ENCODE data around the gene BAIAP2L1. TPM values are rescaled to one million over a fixed set of nuclear protein-coding genes. Genes with fewer than 3 reads are reported as not detected.

BAIAP2L1 gene
- total and polyA plus RNA-seq, 2 of the 8 experiments (the other 6 are each of a cell fraction or from before 2014, with no cell fraction given), result 19.2 to 42.9 TPM

DNA sequence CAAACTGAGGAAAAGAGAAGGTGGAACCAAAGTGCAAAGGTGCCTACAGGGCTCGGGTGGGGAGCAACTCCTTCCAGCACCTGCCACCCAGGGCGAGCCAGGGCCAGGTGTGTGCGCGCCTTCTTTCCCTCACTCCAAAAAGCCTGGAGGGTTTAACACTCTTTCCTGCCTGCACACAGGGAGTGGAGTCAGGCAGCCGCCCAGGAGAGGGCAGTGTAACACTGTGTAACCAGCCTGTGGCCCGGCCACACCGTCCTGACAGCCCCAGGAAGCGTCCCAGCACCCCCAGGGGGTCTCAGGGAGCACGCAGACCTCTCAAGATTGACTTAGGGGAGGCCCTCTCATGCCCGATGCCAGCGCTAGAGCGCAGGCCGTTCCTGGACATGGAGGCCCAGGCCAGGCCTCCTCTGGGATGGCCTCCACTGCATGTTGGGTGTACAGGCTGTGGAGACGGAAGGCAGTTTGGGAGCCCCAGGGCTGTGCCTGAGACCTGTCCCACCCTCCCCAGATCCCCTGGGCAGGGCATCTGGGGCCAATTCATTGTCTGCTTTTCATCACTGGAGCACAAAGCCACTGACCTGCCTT lies 106.0 kb downstream of the BAIAP2L1 start (continued):
- no peak for TF ChIP-seq BRCA1 (IDR thresholded peaks at IDR 0.05; ENCODE audit: low read depth, low read length)
- TF ChIP-seq, protein P1, sequence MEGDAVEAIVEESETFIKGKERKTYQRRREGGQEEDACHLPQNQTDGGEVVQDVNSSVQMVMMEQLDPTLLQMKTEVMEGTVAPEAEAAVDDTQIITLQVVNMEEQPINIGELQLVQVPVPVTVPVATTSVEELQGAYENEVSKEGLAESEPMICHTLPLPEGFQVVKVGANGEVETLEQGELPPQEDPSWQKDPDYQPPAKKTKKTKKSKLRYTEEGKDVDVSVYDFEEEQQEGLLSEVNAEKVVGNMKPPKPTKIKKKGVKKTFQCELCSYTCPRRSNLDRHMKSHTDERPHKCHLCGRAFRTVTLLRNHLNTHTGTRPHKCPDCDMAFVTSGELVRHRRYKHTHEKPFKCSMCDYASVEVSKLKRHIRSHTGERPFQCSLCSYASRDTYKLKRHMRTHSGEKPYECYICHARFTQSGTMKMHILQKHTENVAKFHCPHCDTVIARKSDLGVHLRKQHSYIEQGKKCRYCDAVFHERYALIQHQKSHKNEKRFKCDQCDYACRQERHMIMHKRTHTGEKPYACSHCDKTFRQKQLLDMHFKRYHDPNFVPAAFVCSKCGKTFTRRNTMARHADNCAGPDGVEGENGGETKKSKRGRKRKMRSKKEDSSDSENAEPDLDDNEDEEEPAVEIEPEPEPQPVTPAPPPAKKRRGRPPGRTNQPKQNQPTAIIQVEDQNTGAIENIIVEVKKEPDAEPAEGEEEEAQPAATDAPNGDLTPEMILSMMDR (IDR thresholded peaks at IDR 0.05; ENCODE audit: control extremely low read depth in 1 of 3, insufficient read depth in 1 of 3, low read depth in 1 of 3, low read length in 3 of 3), result peak; percentile 85 to 91 (median 91)
- no peak for TF ChIP-seq CTBP2 (IDR thresholded peaks at IDR 0.05; ENCODE audit: borderline replicate concordance, insufficient read depth, insufficient read length, low read length)
- TF ChIP-seq, protein P2, sequence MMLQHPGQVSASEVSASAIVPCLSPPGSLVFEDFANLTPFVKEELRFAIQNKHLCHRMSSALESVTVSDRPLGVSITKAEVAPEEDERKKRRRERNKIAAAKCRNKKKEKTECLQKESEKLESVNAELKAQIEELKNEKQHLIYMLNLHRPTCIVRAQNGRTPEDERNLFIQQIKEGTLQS (IDR thresholded peaks at IDR 0.05; ENCODE audit: insufficient read depth, low read depth, low read length), result no peak
- no peak for TF ChIP-seq SP4 (IDR thresholded peaks at IDR 0.05; ENCODE audit: low read length)
- TF ChIP-seq RNF2 (IDR thresholded peaks at IDR 0.05; ENCODE audit: borderline replicate concordance, low read depth, low read length, missing control alignments, poor library complexity, severe bottlenecking), result no peak
- TF ChIP-seq ASH2L (IDR thresholded peaks at IDR 0.05; ENCODE audit: low read length), result no peak
- TF ChIP-seq POU5F1 (IDR thresholded peaks at IDR 0.05; ENCODE audit: low read depth, low read length), result no peak; the same call in 1 of the 2 replicates
- TF ChIP-seq POLR2A (IDR thresholded peaks at IDR 0.05; ENCODE audit: control extremely low read depth in 1 of 2, low read depth in 2 of 2, low read length in 2 of 2), result 0 out of 3 replicates have a peak, but pooled peaks of 1 of the 2 experiments have one; percentile 34
- no peak for TF ChIP-seq KDM4A (IDR thresholded peaks at IDR 0.05; ENCODE audit: low read depth, low read length, severe bottlenecking)
- no peak for TF ChIP-seq EP300 (IDR thresholded peaks at IDR 0.05; ENCODE audit: borderline replicate concordance in 1 of 2, low read depth in 2 of 2, low read length in 2 of 2)
- TF ChIP-seq TBP (IDR thresholded peaks at IDR 0.05; ENCODE audit: low read depth, low read length), result no peak
- TF ChIP-seq SAP30 (IDR thresholded peaks at IDR 0.05; ENCODE audit: insufficient read depth, insufficient replicate concordance, low read length), result no peak
